Mucosa of gallbladder (tissue), 1 donor: ENCODE measurements around the gene LDLRAD3. TPM values are rescaled to one million over a fixed set of nuclear protein-coding genes. Genes with fewer than 3 reads are reported as not detected.

ENCODE experiments used
- DNase-seq: peaks from one replicate; pipeline ENCODE4 v3.0.0-alpha.2; 2020; ENCODE audit warnings: low spot score
- total RNA-seq: library from RNA; stranded (reverse); gene quantifications from one replicate; pipeline ENCODE4 v1.2.1, GENCODE V29; 2021
- donor health status: DM: no; HTN: no; CAD: no.

The LDLRAD3 gene
- total RNA-seq, 1 donor from 2014 or later, result 5.0 TPM

GRCh38 chr11:36048496-36049247 is 104.8 kb downstream of the LDLRAD3 start:
- DNase-seq, result no peak

DNA sequence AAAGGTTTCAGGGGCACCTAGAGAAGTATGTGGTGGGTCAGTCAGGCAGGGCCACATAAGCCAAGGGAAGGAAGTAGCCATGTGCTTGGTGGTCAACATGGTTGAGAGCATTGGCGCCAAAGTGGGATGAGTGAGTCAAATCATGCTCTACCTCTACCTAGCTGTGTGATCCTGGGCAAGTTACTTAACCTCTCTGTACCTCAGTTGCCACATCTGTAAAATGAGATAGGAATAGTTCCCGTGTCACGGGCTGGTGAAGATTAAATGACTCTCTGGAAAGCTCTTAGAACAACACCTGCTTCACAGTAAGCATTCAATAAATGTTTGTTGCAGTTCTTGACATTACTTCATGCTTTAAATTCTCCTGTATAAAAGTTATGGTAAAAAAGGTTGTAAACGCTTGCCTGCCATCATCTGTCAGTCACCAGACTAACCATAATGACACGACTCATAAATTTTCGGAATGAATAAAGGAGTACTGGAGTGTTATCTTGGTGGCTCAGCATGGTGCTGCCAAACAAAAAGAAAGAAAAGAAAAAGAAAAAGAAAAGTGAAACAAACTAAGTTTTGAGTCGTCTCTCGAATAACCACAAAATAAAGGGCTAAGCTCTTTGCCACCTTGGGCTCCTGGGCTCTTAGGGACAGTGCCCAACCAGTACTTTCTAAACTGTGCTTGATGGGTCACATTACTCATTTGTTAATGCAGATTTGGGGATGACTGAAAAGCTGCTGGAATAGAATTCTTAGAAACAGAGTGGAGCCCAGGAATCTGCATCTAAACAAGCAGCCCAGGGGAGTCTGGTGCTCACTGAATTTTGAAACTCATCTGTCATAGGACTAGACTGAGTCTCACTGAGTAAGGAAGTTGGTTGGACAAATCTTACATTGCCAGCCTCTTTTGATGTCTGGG is 107.6 kb downstream of the LDLRAD3 start:
- DNase-seq, result no peak

DNA sequence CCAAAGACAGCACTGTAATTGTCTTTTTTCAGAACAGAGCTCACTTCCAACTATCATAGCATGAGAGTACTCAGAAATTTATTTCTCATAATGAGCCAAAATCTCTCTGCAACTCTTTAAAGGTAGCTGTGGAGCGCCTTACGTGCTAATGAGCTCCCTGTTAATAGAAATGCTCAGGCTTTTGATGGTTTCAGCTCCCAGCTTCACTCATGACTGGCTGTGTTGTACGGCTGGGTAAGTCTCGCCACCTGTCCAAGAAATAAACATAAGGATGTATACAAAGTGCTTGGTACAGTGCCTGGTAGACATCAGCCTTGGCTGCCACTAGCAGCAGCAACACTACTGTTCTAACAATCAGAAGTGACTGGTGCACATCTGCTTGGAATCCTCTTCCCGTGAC is 109.4 kb downstream of the LDLRAD3 start:
- no peak for DNase-seq

- DNase-seq, result no peak
These were observed 110.0 kb downstream of the LDLRAD3 start for GRCh38 chr11:36053862-36054261.

GRCh38 chr11:36054628-36055027 is 110.8 kb downstream of the LDLRAD3 start:
- no peak for DNase-seq

DNA sequence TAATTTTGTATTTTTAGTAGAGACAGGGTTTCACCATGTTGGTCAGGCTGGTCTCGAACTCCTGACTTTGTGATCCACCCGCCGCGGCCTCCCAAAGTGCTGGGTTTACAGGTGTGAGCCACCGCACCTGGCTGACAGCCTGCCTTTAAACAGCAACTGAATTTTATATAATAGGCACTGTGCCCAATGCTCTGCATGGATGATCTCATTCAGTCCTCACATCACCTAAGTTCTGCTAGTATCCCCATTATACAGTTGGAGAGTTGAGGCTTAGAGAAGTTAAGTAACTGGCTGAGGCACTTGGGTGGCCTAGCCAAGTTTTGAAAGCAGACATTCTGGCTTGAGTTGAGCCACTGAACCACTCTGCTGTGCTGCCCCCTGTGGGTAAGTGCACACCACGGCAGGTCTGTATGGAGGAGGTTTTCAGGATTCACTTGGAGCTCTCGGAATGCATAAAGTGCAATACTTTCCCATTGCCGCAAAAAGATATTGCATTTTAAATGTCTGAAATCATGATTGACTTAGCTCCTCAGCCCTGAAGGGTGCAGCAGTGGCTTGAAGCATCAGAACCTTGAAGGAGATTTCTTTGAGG is 112.4 kb downstream of the LDLRAD3 start:
- DNase-seq, result no peak

DNA sequence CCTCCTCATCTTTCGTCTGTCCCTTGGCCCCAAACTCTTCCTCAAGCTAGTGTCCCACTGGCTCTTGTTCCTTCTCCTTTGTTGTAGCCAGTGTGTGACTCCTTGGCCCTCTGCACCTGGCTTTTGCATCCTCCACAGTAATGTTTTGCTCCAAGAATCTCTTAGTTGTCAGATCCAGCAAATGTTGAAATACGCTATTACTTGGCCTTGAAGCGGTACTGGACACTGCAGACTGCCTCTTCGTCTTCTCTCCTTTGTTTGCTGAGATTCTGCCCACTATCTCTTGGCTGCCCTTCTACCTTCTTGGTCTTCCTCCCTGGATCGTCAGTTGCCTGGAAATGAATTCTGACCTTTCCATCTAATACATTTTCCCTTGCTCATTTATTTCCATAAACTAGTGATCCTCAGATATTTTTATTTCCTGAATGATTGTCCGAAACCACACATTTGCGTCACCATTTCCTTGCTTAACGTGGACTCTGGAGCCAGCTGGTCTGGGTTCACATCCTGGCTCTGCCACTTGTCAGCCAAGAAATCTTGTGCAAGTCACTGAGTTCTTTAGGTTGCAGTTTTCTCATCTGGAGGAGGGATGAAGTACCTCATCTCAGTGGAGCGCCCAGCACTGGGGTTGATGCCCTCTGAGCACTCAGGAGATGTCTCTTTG is 113.6 kb downstream of the LDLRAD3 start:
- DNase-seq, result peak; percentile 28

GRCh38 chr11:36059660-36060059 is 115.8 kb downstream of the LDLRAD3 start:
- DNase-seq, result no peak

DNA sequence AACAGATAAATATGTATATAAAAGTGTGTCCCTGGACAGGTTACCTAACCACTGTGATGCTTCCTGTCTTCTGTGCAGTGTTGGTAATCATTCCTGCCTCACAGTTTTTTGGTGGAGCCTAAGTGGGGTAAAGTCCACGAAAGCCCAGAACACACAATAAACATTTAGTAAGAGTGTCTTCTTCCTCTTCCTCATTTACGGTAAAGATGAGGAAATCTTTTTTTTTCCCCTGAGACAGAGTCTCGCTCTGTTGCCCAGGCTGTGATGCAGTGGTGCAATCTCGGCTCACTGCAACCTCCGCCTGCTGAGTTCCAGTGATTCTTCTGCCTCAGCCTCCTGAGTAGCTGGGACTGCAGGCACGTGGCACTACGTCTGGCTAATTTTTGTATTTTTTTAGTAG is 117.1 kb downstream of the LDLRAD3 start:
- DNase-seq, result no peak

- no peak for DNase-seq
These were observed 117.6 kb downstream of the LDLRAD3 start for GRCh38 chr11:36061471-36061870.

GRCh38 chr11:36062796-36063365 is 119.0 kb downstream of the LDLRAD3 start:
- DNase-seq, result no peak

GRCh38 chr11:36065436-36065835 is 121.6 kb downstream of the LDLRAD3 start:
- no peak for DNase-seq

DNA sequence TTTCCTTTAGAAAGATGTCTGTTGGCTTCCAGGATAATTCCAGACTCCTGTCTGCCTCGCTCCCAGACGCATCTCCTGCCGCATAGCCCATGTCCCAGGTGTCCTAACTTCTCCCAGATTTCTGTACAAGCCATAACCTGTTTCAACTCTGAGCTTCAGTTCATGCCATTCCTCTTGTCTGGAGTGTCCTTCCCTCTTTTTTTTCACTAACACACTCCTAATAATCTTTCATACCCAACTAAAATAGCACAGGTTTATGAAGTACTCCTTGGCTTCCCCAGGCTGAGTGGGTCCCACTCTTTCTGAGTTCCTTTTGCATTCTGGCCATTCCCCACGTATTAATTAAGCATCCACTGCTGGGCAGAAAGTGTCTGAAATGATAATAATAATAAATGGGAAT is 123.0 kb downstream of the LDLRAD3 start:
- no peak for DNase-seq

DNA sequence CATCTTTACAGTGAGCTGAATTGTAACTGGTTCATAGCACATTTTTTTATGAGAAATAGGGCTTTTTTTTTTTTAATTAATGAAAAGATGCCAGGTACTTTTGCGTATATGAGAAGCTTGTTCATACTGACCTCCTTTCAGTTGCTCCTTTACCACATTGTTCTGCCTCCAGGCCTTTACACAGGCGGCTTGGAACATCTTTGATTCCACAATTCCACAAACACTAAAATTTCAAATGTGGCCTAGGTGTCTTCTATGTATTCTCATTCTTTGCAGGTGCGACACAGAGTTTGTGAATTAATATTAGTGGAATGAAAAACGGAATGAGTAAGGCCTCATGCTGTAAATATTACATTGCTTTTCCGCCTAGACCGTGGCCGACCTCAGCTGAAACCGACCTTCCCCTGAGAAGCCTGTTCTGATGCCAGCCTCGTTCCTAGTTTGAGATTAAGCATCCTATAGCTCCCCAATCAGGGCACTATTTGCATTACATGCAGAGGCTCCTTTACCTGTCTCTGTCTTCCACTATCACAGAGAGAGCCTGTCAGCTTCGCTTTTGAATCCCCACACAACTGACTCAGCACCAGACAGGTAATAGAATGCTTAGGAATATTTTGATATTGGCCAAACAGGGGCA is 125.8 kb downstream of the LDLRAD3 start:
- DNase-seq, result no peak

GRCh38 chr11:36070213-36070953 is 126.5 kb downstream of the LDLRAD3 start:
- DNase-seq, result no peak

DNA sequence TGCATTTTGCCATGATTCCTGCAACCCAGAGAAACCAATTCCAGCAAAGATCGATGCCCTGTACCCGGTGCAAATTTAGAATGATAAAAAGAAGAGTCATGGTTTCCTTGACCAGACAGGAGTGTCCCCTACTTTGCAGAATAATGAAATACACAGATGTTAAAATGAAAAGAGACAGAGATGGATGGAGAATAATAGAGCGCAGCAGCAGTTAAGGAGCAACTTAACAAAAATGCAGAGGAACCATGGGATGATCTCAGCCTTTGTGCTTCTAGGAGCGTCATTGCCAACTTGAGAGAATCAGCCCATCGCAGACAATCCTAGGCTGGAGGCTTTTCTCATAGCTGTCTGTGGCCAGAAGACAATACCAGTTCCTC is 127.1 kb downstream of the LDLRAD3 start:
- no peak for DNase-seq

- no peak for DNase-seq
These were observed 128.1 kb downstream of the LDLRAD3 start for GRCh38 chr11:36071917-36072500.

DNA sequence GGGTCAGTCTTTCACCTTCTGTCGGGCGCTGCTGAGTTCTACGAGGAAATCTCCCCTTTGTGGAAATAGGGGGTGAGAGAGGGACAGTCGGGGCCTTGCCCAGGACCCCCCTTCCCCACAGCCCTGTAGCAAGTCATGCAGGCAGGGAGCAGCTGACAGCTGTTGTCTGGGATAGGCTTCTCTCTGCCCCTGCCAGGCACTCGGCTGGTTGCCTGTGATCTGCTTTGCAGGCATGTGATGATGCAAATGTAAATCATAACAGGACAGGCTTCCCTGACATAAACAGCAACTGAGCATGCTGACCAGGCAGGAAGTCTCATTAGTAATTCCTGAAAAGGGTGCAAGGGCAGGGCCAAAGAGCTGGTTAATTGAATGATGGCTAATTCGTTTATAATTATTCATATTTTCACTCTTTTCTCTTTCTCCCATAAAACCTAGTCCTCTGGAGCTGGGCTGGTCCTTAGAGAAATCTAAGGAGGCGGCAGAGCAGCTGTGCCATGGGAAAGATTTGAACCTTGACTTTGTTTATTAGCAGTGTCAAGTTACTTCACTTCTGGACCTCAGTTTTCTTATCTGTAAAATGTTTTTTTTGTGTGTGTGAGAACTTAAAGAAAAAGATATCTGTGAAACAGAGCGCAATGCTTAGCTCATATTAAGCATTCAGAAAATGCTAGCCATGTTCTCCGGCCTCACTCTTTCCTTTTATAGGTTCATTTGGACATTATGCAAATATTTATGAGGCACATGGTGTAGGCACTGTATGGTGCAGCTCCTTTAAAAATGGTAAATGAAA is 129.7 kb downstream of the LDLRAD3 start:
- DNase-seq, result peak; percentile 32

GRCh38 chr11:36074941-36075431 is 131.1 kb downstream of the LDLRAD3 start:
- DNase-seq, result no peak
